HFFc6 (cell line): ENCODE measurements around the gene RMI2. TPM values are rescaled to one million over a fixed set of nuclear protein-coding genes. Genes with fewer than 3 reads are reported as not detected.

Experiments used
- DNase-seq: peaks from one replicate; pipeline ENCODE4 v3.0.0-alpha.2; 2018
- H3K27ac Mint-ChIP-seq: 2 replicates; pipeline ENCODE4 v1.8.0; 2020; ENCODE audit warnings: mild to moderate bottlenecking, mixed read lengths
- H3K27me3 Mint-ChIP-seq: 2 replicates; pipeline ENCODE4 v1.8.0; 2021; ENCODE audit warnings: mild to moderate bottlenecking, moderate library complexity, mixed read lengths; ENCODE audit not compliant: insufficient read depth
- H3K36me3 Mint-ChIP-seq: 2 replicates; pipeline ENCODE4 v1.8.0; 2021; ENCODE audit warnings: low read depth, mixed read lengths
- H3K4me1 Mint-ChIP-seq: 2 replicates; pipeline ENCODE4 v1.8.0; 2020; ENCODE audit warnings: low read depth, mixed read lengths
- H3K4me3 Mint-ChIP-seq: 2 replicates; pipeline ENCODE4 v1.8.0; 2020; ENCODE audit warnings: mild to moderate bottlenecking, moderate library complexity, mixed read lengths
- H3K9me3 Mint-ChIP-seq: 2 replicates; pipeline ENCODE4 v1.8.0; 2020; ENCODE audit warnings: mild to moderate bottlenecking, mixed read lengths
- total RNA-seq, 6 experiments: library from RNA; stranded (reverse); fragmentation: NEBNext Ultra II Directional; extraction: Animal tissue kit (Norgen Biotek cat#: 25700); gene quantifications; 2 replicates in 1 of 6; 3 replicates in 5 of 6; pipeline ENCODE4 v1.2.3, GENCODE V29; 2021
- TF ChIP-seq, protein P1 (sequence below): fragments of 200-600 bp; sonication (generic); IDR thresholded peaks from 2 replicates; pipeline ENCODE4 v1.5.0; 2021; ENCODE audit warnings: antibody characterized with exemption, mild to moderate bottlenecking

RMI2 gene
- total RNA-seq, 6 experiments from 2014 or later: 7.3 to 16.2 (median 14.2) TPM

DNA sequence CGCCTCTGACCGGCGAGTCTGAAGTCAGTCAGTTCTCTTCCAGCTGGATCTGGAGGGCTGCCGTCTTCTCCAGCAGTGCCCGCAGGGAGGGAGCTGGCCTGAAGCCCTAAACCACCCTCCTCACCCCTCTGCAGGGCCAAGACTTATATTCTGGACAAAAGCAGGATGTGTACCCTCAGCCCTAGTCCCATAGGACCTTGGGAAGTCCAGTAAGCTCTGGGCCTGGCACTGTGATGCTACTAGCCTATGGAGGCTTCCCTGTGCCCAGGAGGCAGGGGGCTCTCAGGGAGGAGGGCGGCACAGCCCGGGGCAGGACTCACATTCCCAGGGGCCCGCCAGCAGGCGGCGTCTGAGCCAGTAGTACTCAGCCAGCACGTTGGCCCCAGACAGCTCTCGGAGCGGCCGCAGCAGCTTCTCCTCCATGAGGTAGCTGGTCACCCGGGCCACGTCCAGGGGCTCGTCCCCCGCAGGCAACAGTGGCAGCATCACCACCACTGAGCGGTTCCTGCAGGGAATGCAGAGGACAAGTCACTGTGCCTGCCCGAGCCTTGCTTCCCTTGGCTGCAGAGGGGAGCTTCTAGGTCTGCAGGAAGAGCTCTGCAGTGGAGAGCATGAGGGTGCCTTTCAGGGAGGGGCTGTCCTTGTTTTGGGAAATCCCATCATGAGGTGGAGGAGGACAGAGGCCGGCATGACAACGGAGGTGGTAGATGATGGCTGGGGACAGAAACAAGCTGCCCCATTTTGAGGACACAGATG is 41.7 kb downstream of the RMI2 start:
- Mint-ChIP-seq H3K27ac (no peak overlapping the region), H3K4me1 (peaks cover 5% of the 10 kb centered on the region; the same call in 1 of the 2 replicates), H3K4me3 (no peak overlapping the region), H3K27me3 (peaks cover 3% of the 10 kb centered on the region; the same call in 1 of the 2 replicates), H3K9me3 (no peaks in the 10 kb centered on the region), H3K36me3 (no peaks in the 10 kb centered on the region)
- TF ChIP-seq, protein P1, sequence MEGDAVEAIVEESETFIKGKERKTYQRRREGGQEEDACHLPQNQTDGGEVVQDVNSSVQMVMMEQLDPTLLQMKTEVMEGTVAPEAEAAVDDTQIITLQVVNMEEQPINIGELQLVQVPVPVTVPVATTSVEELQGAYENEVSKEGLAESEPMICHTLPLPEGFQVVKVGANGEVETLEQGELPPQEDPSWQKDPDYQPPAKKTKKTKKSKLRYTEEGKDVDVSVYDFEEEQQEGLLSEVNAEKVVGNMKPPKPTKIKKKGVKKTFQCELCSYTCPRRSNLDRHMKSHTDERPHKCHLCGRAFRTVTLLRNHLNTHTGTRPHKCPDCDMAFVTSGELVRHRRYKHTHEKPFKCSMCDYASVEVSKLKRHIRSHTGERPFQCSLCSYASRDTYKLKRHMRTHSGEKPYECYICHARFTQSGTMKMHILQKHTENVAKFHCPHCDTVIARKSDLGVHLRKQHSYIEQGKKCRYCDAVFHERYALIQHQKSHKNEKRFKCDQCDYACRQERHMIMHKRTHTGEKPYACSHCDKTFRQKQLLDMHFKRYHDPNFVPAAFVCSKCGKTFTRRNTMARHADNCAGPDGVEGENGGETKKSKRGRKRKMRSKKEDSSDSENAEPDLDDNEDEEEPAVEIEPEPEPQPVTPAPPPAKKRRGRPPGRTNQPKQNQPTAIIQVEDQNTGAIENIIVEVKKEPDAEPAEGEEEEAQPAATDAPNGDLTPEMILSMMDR: peak; percentile 72
- DNase-seq: no peak

DNA sequence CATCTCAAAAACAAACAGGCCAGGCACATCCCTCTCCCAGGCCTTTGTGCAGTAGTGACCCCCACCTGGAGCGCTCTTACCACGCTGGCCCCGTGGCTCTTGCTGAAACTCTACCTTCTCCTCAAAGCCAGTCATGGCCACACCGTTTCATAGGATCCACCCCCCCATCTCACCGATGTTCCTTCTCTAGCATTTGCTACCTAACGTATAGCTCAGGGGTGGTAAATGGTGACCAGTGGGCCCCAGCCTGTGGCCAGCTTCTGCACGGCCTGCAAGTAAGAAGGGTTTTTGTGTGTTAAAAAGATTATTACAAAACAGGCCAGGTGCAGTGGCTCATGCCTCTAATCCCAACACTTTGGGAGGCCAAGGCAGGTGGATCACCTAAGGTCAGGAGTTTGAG is 43.8 kb downstream of the RMI2 start:
- Mint-ChIP-seq H3K36me3 (no peaks in the 10 kb centered on the region), H3K4me3 (no peak overlapping the region), H3K9me3 (no peaks in the 10 kb centered on the region), H3K27ac (no peak overlapping the region), H3K27me3 (peaks cover 1% of the 10 kb centered on the region; the same call in 1 of the 2 replicates), H3K4me1 (peaks cover 5% of the 10 kb centered on the region; the same call in 1 of the 2 replicates)
- no peak for DNase-seq
- TF ChIP-seq, protein P1: no peak

DNA sequence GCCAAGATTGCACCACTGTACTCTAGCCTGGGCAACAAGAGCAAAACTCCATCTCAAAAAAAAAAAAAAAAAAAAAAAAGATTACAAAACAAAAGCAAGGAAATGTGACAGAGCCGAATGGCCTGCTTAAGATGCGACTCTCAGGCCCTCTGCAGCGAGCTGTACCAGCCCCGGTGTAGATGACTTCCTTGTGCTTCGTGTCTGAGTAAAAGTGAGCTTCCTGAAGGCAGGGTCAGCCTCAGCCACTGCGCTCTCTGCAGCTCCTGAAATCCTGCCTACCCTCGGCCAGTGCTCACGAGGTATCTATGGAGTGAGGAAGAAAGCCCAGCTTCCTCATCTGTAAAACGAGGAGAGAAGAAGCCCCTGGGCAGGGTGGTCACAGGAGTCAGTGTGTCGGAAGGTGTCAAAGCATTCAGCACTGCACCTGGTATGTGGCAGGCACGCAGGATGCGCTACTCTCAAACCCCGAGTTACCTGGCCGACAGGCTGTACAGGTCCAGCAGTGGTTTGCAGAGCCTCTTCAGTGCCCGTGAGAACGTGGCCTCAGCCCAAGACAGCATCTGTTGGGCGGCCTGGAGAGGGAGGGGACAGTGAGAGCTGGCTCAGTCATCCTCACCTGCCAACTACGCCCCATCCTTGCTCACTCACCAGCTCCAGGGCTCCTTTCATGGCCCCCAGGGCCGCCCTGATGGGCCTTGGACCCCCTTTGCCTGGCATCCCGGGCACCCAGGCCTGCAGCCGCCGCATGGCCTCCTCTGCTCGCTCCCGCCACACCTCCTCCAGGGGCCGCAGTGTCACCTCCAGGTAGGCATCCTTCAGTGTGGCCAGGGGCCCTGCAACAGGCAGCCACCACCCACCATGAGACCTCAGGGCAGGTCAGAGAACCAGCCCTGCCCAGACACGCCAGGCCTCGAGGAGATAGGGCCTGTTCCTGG is 44.6 kb downstream of the RMI2 start:
- TF ChIP-seq, protein P1: no peak
- Mint-ChIP-seq H3K4me3 (no peak overlapping the region), H3K36me3 (no peaks in the 10 kb centered on the region), H3K4me1 (peaks cover 5% of the 10 kb centered on the region; the same call in 1 of the 2 replicates), H3K27me3 (peaks cover 1% of the 10 kb centered on the region; the same call in 1 of the 2 replicates), H3K27ac (no peak overlapping the region), H3K9me3 (no peaks in the 10 kb centered on the region)
- no peak for DNase-seq

DNA sequence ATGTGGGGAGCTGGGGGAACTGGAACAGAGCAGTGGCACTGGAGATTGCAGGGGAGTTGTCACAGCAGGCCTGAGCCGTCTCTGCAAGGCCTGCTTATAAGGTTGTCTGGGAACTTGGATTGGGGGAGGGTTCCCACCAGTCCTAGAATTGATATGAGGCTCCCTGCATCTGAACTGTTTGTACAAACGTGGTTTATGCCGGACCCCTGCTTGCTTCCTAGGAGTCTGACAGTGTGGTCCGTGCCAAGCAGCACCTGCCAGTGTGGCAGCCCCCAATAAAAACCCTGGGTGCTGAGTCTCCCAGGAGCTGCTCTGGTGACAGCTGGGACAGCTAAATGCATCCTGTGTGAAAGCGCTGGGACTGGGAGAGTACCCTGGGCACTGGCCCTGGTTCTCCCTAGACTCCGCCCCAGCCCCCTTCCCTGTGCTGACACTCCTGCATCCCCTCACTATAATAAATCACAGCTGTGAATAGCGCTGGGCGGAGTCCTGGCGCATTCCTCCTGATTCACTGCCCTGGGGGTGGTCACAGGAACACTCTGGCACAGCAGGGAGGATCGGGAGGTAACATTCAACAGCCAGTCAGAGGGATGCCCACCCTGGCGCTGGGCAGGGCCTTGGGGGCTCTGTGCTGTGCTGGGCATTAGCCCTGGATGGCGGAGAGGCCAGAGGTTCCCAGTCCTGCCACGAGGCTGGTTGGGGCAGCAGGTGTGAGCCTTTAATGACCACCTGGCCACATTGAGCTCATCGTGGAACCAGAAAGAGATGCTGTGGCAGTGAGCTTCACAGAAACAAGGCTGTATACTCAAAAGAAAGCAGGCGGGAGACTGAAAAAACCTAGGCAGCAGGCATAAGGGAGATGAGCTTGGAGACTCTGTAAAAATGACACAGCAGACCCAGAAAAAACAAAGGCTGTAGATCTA is 45.6 kb downstream of the RMI2 start:
- H3K4me1 Mint-ChIP-seq: peaks cover 5% of the 10 kb centered on the region; the same call in 1 of the 2 replicates
- TF ChIP-seq, protein P1: no peak
- no peak overlapping the region for H3K27ac Mint-ChIP-seq

DNA sequence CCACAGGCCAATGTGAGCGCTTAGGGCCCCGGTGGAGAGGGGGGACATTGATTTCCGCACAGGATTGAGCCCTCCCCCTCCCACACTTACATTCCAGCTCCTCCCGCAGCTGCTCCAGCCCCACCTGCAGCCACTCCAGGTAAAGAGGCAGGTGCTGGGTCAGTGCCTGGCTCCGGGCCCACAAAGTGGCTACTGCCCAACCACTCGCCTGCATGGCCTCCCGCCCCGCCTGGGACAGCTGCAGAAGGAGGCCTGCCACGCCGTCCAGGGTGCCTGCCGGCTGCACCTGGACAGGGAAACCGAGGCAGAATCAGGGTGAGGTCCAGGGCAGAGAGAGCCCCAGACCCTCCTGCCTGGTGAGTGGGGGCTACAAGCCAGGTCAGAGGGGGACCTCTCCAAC is 46.3 kb downstream of the RMI2 start:
- H3K36me3 Mint-ChIP-seq: no peaks in the 10 kb centered on the region
- no peak overlapping the region for H3K4me3 Mint-ChIP-seq
- H3K27me3 Mint-ChIP-seq: peaks cover 3% of the 10 kb centered on the region; the same call in 1 of the 2 replicates
- H3K9me3 Mint-ChIP-seq: no peaks in the 10 kb centered on the region
- TF ChIP-seq, protein P1: no peak
- DNase-seq: no peak
- no peak overlapping the region for H3K27ac Mint-ChIP-seq
- peaks cover 5% of the 10 kb centered on the region; the same call in 1 of the 2 replicates for H3K4me1 Mint-ChIP-seq

More for the DNA sequence above, 45.6 kb downstream of the RMI2 start:
- peaks cover 3% of the 10 kb centered on the region; the same call in 1 of the 2 replicates for H3K27me3 Mint-ChIP-seq
- no peaks in the 10 kb centered on the region for H3K9me3 Mint-ChIP-seq
- DNase-seq: no peak
- no peak overlapping the region for H3K4me3 Mint-ChIP-seq
- no peaks in the 10 kb centered on the region for H3K36me3 Mint-ChIP-seq
